Glutamatergic neuron (in vitro differentiated cells): ENCODE data around the gene HOXD13. TPM values are rescaled to one million over a fixed set of nuclear protein-coding genes. Genes with fewer than 3 reads are reported as not detected.

Experiments
- DNase-seq: peaks from one replicate; pipeline ENCODE4 v3.0.0; 2022
- H3K27ac Mint-ChIP-seq: one replicate; pipeline ENCODE4 v1.8.0; 2020; ENCODE audit warnings: mild to moderate bottlenecking, mixed read lengths, inconsistent platforms; ENCODE audit not compliant: unreplicated experiment
- H3K27me3 Mint-ChIP-seq: one replicate; pipeline ENCODE4 v1.8.0; 2020; ENCODE audit warnings: mild to moderate bottlenecking, moderate library complexity, mixed read lengths, inconsistent platforms; ENCODE audit not compliant: unreplicated experiment
- H3K36me3 Mint-ChIP-seq: one replicate; pipeline ENCODE4 v1.8.0; 2020; ENCODE audit warnings: mild to moderate bottlenecking, mixed read lengths, inconsistent platforms; ENCODE audit not compliant: unreplicated experiment
- H3K4me1 Mint-ChIP-seq: one replicate; pipeline ENCODE4 v1.8.0; 2020; ENCODE audit warnings: mild to moderate bottlenecking, low read depth, mixed read lengths, inconsistent platforms; ENCODE audit not compliant: unreplicated experiment
- H3K4me3 Mint-ChIP-seq: one replicate; pipeline ENCODE4 v1.8.0; 2020; ENCODE audit warnings: mild to moderate bottlenecking, mixed read lengths, inconsistent platforms; ENCODE audit not compliant: unreplicated experiment
- H3K9me3 Mint-ChIP-seq: one replicate; pipeline ENCODE4 v1.8.0; 2020; ENCODE audit warnings: mild to moderate bottlenecking, moderate library complexity, mixed read lengths, inconsistent platforms; ENCODE audit not compliant: unreplicated experiment
- total RNA-seq: library from RNA; stranded (reverse); fragmentation: NEBNext Ultra II Directional; extraction: Animal tissue kit (Norgen Biotek cat#: 25700); gene quantifications from one replicate; pipeline ENCODE4 v1.2.1, GENCODE V29; 2021; ENCODE audit not compliant: unreplicated experiment
- TF ChIP-seq, protein P1 (sequence below): fragments of 200-600 bp; sonication (generic); IDR thresholded peaks from one replicate; pipeline ENCODE4 v1.5.0; 2021; ENCODE audit not compliant: partially characterized antibody, unreplicated experiment

The HOXD13 gene
- total RNA-seq, 1 donor from 2014 or later, result 0.17 TPM

DNA sequence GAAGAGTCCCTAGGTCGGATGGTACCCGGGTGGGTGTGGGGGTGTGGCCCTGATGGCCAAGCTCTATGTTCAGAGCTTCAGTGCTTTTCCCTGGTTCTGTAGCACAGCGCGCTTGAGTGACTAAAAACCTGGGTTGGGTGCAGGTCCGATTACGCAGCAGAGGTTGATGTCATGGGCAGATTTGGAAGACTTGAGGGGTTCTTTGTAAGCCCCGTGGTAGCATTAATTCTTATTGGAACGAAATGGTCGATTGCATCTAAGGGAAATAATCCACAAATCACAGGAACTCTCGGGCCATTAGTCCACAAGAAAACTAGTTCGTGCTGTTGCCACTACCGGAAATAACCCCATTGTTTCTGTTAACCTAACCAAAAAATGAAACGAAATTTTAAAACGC is 46.0 kb downstream of the HOXD13 start:
- H3K4me1 Mint-ChIP-seq, result no peaks in the 10 kb centered on the region
- TF ChIP-seq, protein P1, sequence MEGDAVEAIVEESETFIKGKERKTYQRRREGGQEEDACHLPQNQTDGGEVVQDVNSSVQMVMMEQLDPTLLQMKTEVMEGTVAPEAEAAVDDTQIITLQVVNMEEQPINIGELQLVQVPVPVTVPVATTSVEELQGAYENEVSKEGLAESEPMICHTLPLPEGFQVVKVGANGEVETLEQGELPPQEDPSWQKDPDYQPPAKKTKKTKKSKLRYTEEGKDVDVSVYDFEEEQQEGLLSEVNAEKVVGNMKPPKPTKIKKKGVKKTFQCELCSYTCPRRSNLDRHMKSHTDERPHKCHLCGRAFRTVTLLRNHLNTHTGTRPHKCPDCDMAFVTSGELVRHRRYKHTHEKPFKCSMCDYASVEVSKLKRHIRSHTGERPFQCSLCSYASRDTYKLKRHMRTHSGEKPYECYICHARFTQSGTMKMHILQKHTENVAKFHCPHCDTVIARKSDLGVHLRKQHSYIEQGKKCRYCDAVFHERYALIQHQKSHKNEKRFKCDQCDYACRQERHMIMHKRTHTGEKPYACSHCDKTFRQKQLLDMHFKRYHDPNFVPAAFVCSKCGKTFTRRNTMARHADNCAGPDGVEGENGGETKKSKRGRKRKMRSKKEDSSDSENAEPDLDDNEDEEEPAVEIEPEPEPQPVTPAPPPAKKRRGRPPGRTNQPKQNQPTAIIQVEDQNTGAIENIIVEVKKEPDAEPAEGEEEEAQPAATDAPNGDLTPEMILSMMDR, result no peak
- DNase-seq, result no peak
- peaks cover 5% of the 10 kb centered on the region for H3K36me3 Mint-ChIP-seq
- no peak overlapping the region for H3K4me3 Mint-ChIP-seq
- H3K27me3 Mint-ChIP-seq, result peaks cover 45% of the 10 kb centered on the region
- peak overlapping the region; percentile 9 for H3K27ac Mint-ChIP-seq
- peaks cover 24% of the 10 kb centered on the region for H3K9me3 Mint-ChIP-seq

DNA sequence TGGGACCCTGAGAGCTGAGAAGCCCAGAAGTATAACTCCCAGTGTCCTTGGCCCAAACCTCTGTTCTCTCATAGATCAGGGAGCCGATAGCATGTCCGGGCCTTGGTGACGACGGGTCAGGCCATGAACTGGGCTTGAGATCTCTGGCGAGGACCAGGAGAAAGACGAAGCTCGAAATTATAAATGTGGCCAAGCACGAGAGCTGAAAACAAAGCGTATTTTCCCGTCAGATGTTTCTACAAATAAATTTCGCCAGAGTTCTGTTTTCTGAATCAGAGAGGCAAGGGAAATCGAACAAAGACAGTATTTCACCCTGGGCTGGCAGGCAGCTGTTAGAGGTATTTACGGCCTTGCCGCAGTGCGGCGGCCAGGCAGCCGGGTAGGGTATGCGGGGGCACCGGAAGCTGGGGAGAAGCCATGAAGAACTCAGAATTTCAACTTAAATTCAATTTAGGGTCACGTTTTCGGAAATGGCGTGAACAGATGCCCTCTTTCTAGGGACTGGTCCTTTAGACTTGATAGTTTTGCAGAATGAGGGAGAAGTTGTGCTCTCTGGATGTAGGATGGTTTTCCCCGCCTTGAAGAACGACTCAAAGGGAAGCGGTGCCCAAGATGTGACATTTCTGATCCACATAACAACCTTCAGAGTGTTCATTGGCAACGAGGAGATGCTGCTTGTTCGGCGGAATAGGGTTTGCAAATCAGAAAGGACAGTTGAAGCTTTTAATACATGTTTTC is 46.6 kb downstream of the HOXD13 start:
- peaks cover 21% of the 10 kb centered on the region for H3K9me3 Mint-ChIP-seq
- H3K27ac Mint-ChIP-seq, result no peak overlapping the region
- H3K4me3 Mint-ChIP-seq, result peak overlapping the region; percentile 12

DNA sequence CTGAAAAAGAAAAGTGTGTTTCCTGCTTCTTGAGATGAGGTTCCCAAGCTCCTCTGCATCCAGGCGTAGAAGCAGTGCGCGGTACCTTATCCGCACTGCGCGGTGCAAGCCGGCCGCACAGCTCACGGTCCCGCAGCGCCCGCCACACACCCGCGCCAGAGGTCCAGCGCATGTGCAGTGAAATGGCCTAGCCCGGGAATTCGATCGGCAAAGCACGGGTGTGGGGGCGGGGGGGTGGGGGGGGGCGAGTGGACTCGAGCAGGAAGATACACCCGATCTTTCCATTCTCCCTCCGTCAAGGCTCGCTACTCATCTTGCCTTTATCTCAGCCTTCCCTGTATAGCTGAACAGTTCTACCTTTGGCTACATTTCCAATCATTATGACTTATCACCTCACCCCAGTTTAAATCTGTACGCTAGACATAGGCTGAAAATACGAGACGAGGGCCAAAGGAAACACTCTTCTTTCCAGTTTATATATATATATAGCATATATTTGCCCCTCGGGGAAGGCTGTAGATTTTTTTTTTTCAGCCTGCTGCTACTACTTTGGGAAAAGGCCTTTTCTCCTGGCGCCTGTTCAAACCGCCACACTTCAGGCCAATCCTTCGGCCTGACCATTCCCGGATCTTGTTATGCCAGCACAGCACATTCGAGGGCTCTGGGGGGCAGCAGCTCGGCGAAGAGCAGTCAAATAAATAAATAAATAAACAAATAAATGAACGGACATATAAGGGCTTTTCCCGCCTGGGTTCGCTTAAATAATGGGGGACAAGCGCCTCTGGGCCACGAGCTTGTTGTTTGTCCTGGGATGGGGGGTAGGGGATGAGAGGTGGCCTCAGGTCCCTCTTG is 47.4 kb downstream of the HOXD13 start:
- Mint-ChIP-seq H3K27ac (no peak overlapping the region), H3K9me3 (peaks cover 21% of the 10 kb centered on the region), H3K4me3 (peak overlapping the region; percentile 12), H3K27me3 (peaks cover 39% of the 10 kb centered on the region), H3K36me3 (peaks cover 5% of the 10 kb centered on the region), H3K4me1 (no peaks in the 10 kb centered on the region)
- DNase-seq, result no peak
- TF ChIP-seq, protein P1, result no peak

More for the DNA sequence above, 46.6 kb downstream of the HOXD13 start:
- Mint-ChIP-seq H3K27me3 (peaks cover 42% of the 10 kb centered on the region), H3K36me3 (peaks cover 5% of the 10 kb centered on the region), H3K4me1 (no peaks in the 10 kb centered on the region)
- no peak for DNase-seq
- TF ChIP-seq, protein P1, result no peak

DNA sequence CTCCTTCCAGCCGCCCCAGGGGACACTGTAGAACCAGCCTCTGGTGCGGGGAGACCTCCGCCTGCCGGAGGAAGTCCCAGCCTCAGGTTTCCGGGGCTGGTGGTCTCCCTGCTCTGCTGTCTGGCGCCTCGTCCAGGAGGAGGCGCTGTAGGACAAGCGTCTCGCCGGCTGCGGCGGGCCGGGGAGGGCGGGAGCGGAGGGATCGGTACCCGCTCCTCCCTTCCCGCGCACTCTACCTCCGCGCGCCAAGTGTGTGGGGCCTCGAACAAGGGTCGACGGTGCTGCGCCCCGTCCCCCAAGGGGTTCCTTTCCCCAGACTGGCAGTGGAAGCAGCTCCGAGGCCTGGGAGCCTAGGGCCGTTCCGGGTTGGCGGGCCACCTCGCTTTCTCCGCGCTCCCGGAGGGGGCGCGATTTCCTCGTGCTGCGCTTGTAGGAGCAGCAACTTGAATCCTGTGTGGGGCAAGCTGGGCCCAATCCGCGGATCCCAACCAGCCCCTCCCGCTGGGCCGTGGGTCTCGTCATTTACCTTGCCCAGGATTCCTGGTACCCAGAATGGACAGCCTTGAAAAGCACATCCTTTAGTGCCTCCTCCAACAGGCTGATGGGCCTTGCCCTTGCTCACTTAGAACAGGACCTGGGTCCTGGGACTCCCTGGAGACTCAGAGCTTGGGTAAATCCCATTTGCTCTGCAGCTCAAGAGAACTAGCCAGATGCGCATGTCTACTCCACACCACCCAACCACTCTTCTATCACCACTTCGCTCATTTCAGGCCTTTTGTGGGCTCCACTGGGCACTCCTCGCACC is 48.2 kb downstream of the HOXD13 start:
- H3K4me3 Mint-ChIP-seq, result peak overlapping the region; percentile 10
- TF ChIP-seq, protein P1, result peak; percentile 96
- no peaks in the 10 kb centered on the region for H3K4me1 Mint-ChIP-seq
- H3K36me3 Mint-ChIP-seq, result peaks cover 5% of the 10 kb centered on the region
- DNase-seq, result peak; percentile 88
- H3K27me3 Mint-ChIP-seq, result peaks cover 40% of the 10 kb centered on the region
- H3K9me3 Mint-ChIP-seq, result peaks cover 19% of the 10 kb centered on the region
- H3K27ac Mint-ChIP-seq, result no peak overlapping the region
